H1 (cell line): ENCODE results near the gene RERE. TPM values are rescaled to one million over a fixed set of nuclear protein-coding genes. Genes with fewer than 3 reads are reported as not detected.

Experiments
- CTCF ChIA-PET: fragments of 300-600 bp; sonication (Branson Sonifier 250); formaldehyde crosslinking; loops from one replicate; lab custom pipeline; 2021; ENCODE audit not compliant: partially characterized antibody; lab: Charles Lee
- POLR2A ChIA-PET: fragments of 300-600 bp; sonication (Branson Sonifier 250); formaldehyde crosslinking; loops from one replicate; lab custom pipeline; 2021; ENCODE audit warnings: inconsistent platforms; ENCODE audit not compliant: partially characterized antibody; lab: Charles Lee
- DNase-seq, 2 experiments: peaks; one replicate each; pipeline versions ENCODE4 v3.0.0 to v3.0.0-alpha.2; 2010 to 2022; ENCODE audit warnings: low spot score in 2 of 2, low read depth in 1 of 2, mixed read lengths in 1 of 2
- FAIRE-seq: peaks from 2 replicates; lab custom pipeline; 2011; peaks lifted over from hg19 to GRCh38; lab: Jason Lieb, UNC
- H2AFZ ChIP-seq: 2 replicates; pipeline ENCODE4 v1.8.1; 2012; ENCODE audit warnings: low read length, inconsistent platforms
- H2AK5ac ChIP-seq: 2 replicates; pipeline ENCODE4 v1.6.1; 2013; ENCODE audit warnings: low read depth, low read length
- H2BK120ac ChIP-seq: replicated peaks from 2 replicates; pipeline ENCODE3; 2013; ENCODE audit warnings: low read depth, low read length, inconsistent platforms
- H2BK12ac ChIP-seq: 2 replicates; pipeline ENCODE4 v1.6.1; 2013; ENCODE audit warnings: low read depth, low read length
- H2BK15ac ChIP-seq: 2 replicates; pipeline ENCODE4 v1.6.1; 2013; ENCODE audit warnings: low read length
- H2BK20ac ChIP-seq: 2 replicates; pipeline ENCODE4 v1.6.1; 2013; ENCODE audit warnings: low read length
- H2BK5ac ChIP-seq: 2 replicates; pipeline ENCODE4 v1.6.1; 2013; ENCODE audit warnings: low read depth, low read length
- H3K14ac ChIP-seq: 2 replicates; pipeline ENCODE4 v1.6.1; 2013; ENCODE audit warnings: inconsistent platforms; ENCODE audit not compliant: insufficient read length
- H3K18ac ChIP-seq: 2 replicates; pipeline ENCODE4 v1.6.1; 2013; ENCODE audit warnings: low read length; ENCODE audit errors: extremely low read depth
- H3K23ac ChIP-seq: 2 replicates; pipeline ENCODE4 v1.6.1; 2013; ENCODE audit warnings: inconsistent platforms; ENCODE audit not compliant: insufficient read length
- H3K23me2 ChIP-seq: 2 replicates; pipeline ENCODE4 v1.6.1; 2013; ENCODE audit warnings: low read depth, low read length
- H3K27ac ChIP-seq: 2 replicates; pipeline ENCODE4 v1.6.1; 2011; ENCODE audit warnings: low read depth, low read length, inconsistent platforms
- H3K27me3 ChIP-seq, 4 experiments: replicated peaks in 1 of 4; 1 replicate in 1 of 4; 2 replicates in 3 of 4; pipeline versions ENCODE4 v1.6.1 to v1.8.1; 2011 to 2013; ENCODE audit warnings: low read length in 3 of 4, mild to moderate bottlenecking in 3 of 4, inconsistent platforms in 2 of 4, mixed read lengths in 2 of 4, moderate library complexity in 1 of 4; ENCODE audit not compliant: control insufficient read depth in 3 of 4, insufficient read depth in 3 of 4; ENCODE audit errors: extremely low read depth in 1 of 4
- H3K36me3 ChIP-seq, 4 experiments: 2 replicates each; pipeline versions ENCODE4 v1.6.1 to v1.8.1; 2011 to 2013; ENCODE audit warnings: mild to moderate bottlenecking in 4 of 4, low read length in 3 of 4, moderate library complexity in 2 of 4, control low read depth in 1 of 4, inconsistent platforms in 1 of 4; ENCODE audit not compliant: insufficient read depth in 4 of 4, control insufficient read depth in 2 of 4
- H3K4ac ChIP-seq: replicated peaks from 2 replicates; pipeline ENCODE3; 2013; ENCODE audit warnings: low read length, low read depth, mixed read lengths, inconsistent platforms; ENCODE audit not compliant: insufficient read length
- H3K4me1 ChIP-seq, 4 experiments: replicated peaks in 1 of 4; 1 replicate in 1 of 4; 2 replicates in 3 of 4; pipeline versions ENCODE4 v1.6.1 to v1.8.1; 2011 to 2013; ENCODE audit warnings: low read length in 3 of 4, inconsistent platforms in 2 of 4, mixed read lengths in 1 of 4; ENCODE audit not compliant: insufficient read depth in 4 of 4, control insufficient read depth in 3 of 4
- H3K4me2 ChIP-seq, 2 experiments: 2 replicates each; pipeline versions ENCODE4 v1.6.1 to v1.8.1; 2011 to 2013; ENCODE audit warnings: low read depth in 2 of 2, low read length in 2 of 2, control low read depth in 1 of 2, inconsistent platforms in 1 of 2, mild to moderate bottlenecking in 1 of 2; ENCODE audit not compliant: insufficient read depth in 1 of 2
- H3K4me3 ChIP-seq, 4 experiments: fragments of 200-600, 300-600 bp in 1 of 4; sonication (generic), shearing (Covaris generic), sonication (Bioruptor Twin) in 1 of 4; 2 replicates each; pipeline versions ENCODE4 v1.5.1 to v1.8.1; 2011 to 2016; ENCODE audit warnings: low read length in 4 of 4, low read depth in 3 of 4, control low read depth in 2 of 4, inconsistent platforms in 2 of 4, mild to moderate bottlenecking in 2 of 4, mixed read lengths in 1 of 4, moderate library complexity in 1 of 4; ENCODE audit not compliant: insufficient read depth in 2 of 4; ENCODE audit errors: extremely low read depth in 1 of 4
- H3K56ac ChIP-seq: replicated peaks from 2 replicates; pipeline ENCODE3; 2013; ENCODE audit warnings: low read depth, mild to moderate bottlenecking, mixed read lengths, low read length, inconsistent platforms; ENCODE audit not compliant: insufficient read length
- H3K79me1 ChIP-seq: 2 replicates; pipeline ENCODE4 v1.6.1; 2013; ENCODE audit warnings: low read depth, low read length, control low read depth
- H3K79me2 ChIP-seq, 2 experiments: 2 replicates each; pipeline versions ENCODE4 v1.6.1 to v1.8.1; 2012 to 2013; ENCODE audit warnings: low read length in 2 of 2, mild to moderate bottlenecking in 2 of 2, inconsistent platforms in 1 of 2; ENCODE audit not compliant: insufficient read depth in 2 of 2, control insufficient read depth in 1 of 2
- H3K9ac ChIP-seq, 4 experiments: replicated peaks in 1 of 4; 1 replicate in 1 of 4; 2 replicates in 3 of 4; pipeline versions ENCODE4 v1.6.1 to v1.8.1; 2011 to 2013; ENCODE audit warnings: low read depth in 3 of 4, low read length in 3 of 4, control low read depth in 2 of 4, mild to moderate bottlenecking in 2 of 4, moderate library complexity in 2 of 4, inconsistent platforms in 1 of 4; ENCODE audit errors: extremely low read depth in 1 of 4
- H3K9me3 ChIP-seq, 2 experiments: 2 replicates each; pipeline versions ENCODE4 v1.6.1 to v1.8.1; 2012 to 2013; ENCODE audit warnings: mild to moderate bottlenecking in 2 of 2, moderate library complexity in 2 of 2, control low read depth in 1 of 2, inconsistent platforms in 1 of 2, low read depth in 1 of 2, low read length in 1 of 2, mixed read lengths in 1 of 2; ENCODE audit not compliant: insufficient read depth in 2 of 2
- H4K20me1 ChIP-seq, 2 experiments: replicated peaks in 1 of 2; 2 replicates each; pipeline versions ENCODE3 to v1.8.1; 2011 to 2013; ENCODE audit warnings: inconsistent platforms in 2 of 2, low read length in 2 of 2, mild to moderate bottlenecking in 1 of 2; ENCODE audit not compliant: insufficient read depth in 2 of 2, control insufficient read depth in 1 of 2
- H4K5ac ChIP-seq: 2 replicates; pipeline ENCODE4 v1.6.1; 2013; ENCODE audit warnings: low read length, low read depth, mixed read lengths, inconsistent platforms; ENCODE audit not compliant: insufficient read length
- H4K8ac ChIP-seq: 2 replicates; pipeline ENCODE4 v1.8.0; 2013; ENCODE audit warnings: mild to moderate bottlenecking, moderate library complexity, low read length, inconsistent platforms; ENCODE audit not compliant: insufficient read depth; ENCODE audit errors: extremely low read depth
- H4K91ac ChIP-seq: replicated peaks from 2 replicates; pipeline ENCODE3; 2013; ENCODE audit warnings: low read length, mixed read lengths, inconsistent platforms; ENCODE audit not compliant: insufficient read length
- HDAC2 ChIP-seq, 2 experiments: fragments of 300-600 bp in 1 of 2; sonication (generic) in 1 of 2; IDR thresholded peaks; 2 replicates each; pipeline ENCODE4 v1.6.1; 2011 to 2012; ENCODE audit warnings: low read depth in 2 of 2, low read length in 2 of 2, mild to moderate bottlenecking in 2 of 2, moderate library complexity in 2 of 2, borderline replicate concordance in 1 of 2, inconsistent platforms in 1 of 2
- JUN ChIP-seq: IDR thresholded peaks from 2 replicates; pipeline ENCODE4 v1.6.1; 2011; ENCODE audit warnings: low read depth, mild to moderate bottlenecking, improper control_type of control experiment, low read length
- POLR2A ChIP-seq, 2 experiments: IDR thresholded peaks; 1 replicate in 1 of 2; 2 replicates in 1 of 2; pipeline ENCODE4 v1.6.1; 2011; ENCODE audit warnings: low read depth in 2 of 2, low read length in 2 of 2, mild to moderate bottlenecking in 2 of 2; ENCODE audit errors: control extremely low read depth in 1 of 2
- WGBS, 2 experiments: shearing (Covaris generic) in 1 of 2; methylation state at CpG; one replicate each; pipeline versions ENCODE4 v1.1.6 to v1.1.7; 2013 to 2015; ENCODE audit warnings: low lambda C conversion rate in 2 of 2, mixed read lengths in 2 of 2, inconsistent platforms in 1 of 2, low coverage in 1 of 2, missing lambda C conversion rate in 1 of 2; ENCODE audit not compliant: insufficient replicate concordance in 2 of 2, insufficient coverage in 1 of 2, insufficient read length in 1 of 2; ENCODE audit errors: extremely low coverage in 1 of 2, missing lambda C conversion rate in 1 of 2; 5-methylcytosine and 5-hydroxymethylcytosine counted together
- polyA plus RNA-seq, 7 experiments: library from polyadenylated mRNA; depleted of rRNA in 3 of 7; stranded (reverse) in 5 of 7; unstranded in 2 of 7; fragments of >200 nt in 5 of 7; fragments of 200-250 nt in 2 of 7; gene quantifications; 1 replicate in 5 of 7; 2 replicates in 1 of 7; 4 replicates in 1 of 7; pipeline versions ENCODE4 v1.2.1 to v1.2.3, GENCODE V29; 2011 to 2013; ENCODE audit warnings: missing spikeins in 2 of 7, mixed read lengths in 2 of 7
- total RNA-seq: library from RNA; stranded (reverse); fragmentation: NEBNext Ultra II Directional; extraction: Animal tissue kit (Norgen Biotek cat#: 25700); gene quantifications from 2 replicates; pipeline ENCODE4 v1.2.1, GENCODE V29; 2021

The RERE gene
- total and polyA plus RNA-seq, 2 of the 8 experiments (the other 6 are each of a cell fraction or from before 2014, with no cell fraction given), result 15.3 to 142 TPM

GRCh38 chr1:8533124-8533523, 284.3 kb downstream of the RERE start:
- H3K4me3 ChIP-seq, result no peak overlapping the region
- H3K23me2 ChIP-seq, result no peaks in the 10 kb centered on the region
- no peak overlapping the region for H2BK120ac ChIP-seq
- H3K79me1 ChIP-seq, result peaks cover 2% of the 10 kb centered on the region; the same call in 1 of the 2 replicates
- FAIRE-seq (no peak), DNase-seq (no peak)
- H3K4me1 ChIP-seq, result no peaks in the 10 kb centered on the region
- H3K36me3 ChIP-seq, result no peaks in the 10 kb centered on the region
- no peak overlapping the region for H3K9ac ChIP-seq
- no peak overlapping the region for H4K91ac ChIP-seq
- H3K23ac ChIP-seq, result no peak overlapping the region
- no peaks in the 10 kb centered on the region for H3K9me3 ChIP-seq
- H3K18ac ChIP-seq, result no peak overlapping the region
- H2AFZ ChIP-seq, result no peak overlapping the region
- 95% methylated on average over 4 of the region's 4 CpGs; no CpG with 5 or more reads in 1 of the 2 experiments for WGBS, 2 experiments
- POLR2A ChIA-PET, result no interaction called here
- H2BK20ac ChIP-seq, result no peak overlapping the region
- H3K4me2 ChIP-seq, result no peak overlapping the region
- no peak overlapping the region for H2BK15ac ChIP-seq
- H3K79me2 ChIP-seq, result peaks cover 0 to 33% of the 10 kb centered on the region in 2 experiments; a peak in 2 of 4 replicates
- CTCF ChIA-PET, result interaction anchor here (1.1 kb wide), 1 partner anchor 28 kb away, joined by 3 read pairs; no protein-coding TSS in a partner anchor
- H3K4ac ChIP-seq, result no peak overlapping the region
- no peak overlapping the region for H2BK5ac ChIP-seq
- no peaks in the 10 kb centered on the region for H4K20me1 ChIP-seq
- H2AK5ac ChIP-seq, result no peak overlapping the region
- H2BK12ac ChIP-seq, result no peak overlapping the region
- H4K8ac ChIP-seq, result no peak overlapping the region
- no peaks in the 10 kb centered on the region for H3K27me3 ChIP-seq
- no peak overlapping the region for H3K56ac ChIP-seq
- no peak overlapping the region for H4K5ac ChIP-seq
- no peak overlapping the region for H3K14ac ChIP-seq
- no peak overlapping the region for H3K27ac ChIP-seq
- TF ChIP-seq POLR2A (IDR thresholded peaks at IDR 0.05; ENCODE audit: control extremely low read depth in 1 of 2, low read depth in 2 of 2, low read length in 2 of 2), result no peak
- TF ChIP-seq JUN, result no peak
- TF ChIP-seq HDAC2 (IDR thresholded peaks at IDR 0.05; ENCODE audit: borderline replicate concordance in 1 of 2, low read depth in 2 of 2, low read length in 2 of 2), result no peak
